HG03039 (cell line): ENCODE data around the gene COL5A3.
"Not testable (repeated sequence)": the region's sequence is repeated elsewhere in the genome, so short reads cannot be mapped to it uniquely, and the experiment has no call there.

Experiments
- ATAC-seq: cut with Tn5 transposase; IDR thresholded peaks from one replicate; pipeline ENCODE4 v1.9.1; 2021; ENCODE audit warnings: mild to moderate bottlenecking, moderate library complexity; ENCODE audit not compliant: unreplicated experiment

Gene COL5A3

GRCh38 chr19:10010247-10010691, at the start of gene COL5A3:
TSS of gene COL5A3 (minus strand) at chr19:10010504. CDS start at chr19:10010385, 119 bp downstream.
- no peak for ATAC-seq

- ATAC-seq = no peak
Measured at GRCh38 chr19:10052602-10053360, 42.5 kb upstream of the COL5A3 start.

- ATAC-seq = no peak
Measured at GRCh38 chr19:10049626-10050025, 39.3 kb upstream of the COL5A3 start.

- ATAC-seq = no peak
Measured at GRCh38 chr19:10045371-10045770, 35.1 kb upstream of the COL5A3 start.

GRCh38 chr19:10044390-10044789, 34.1 kb upstream of the COL5A3 start:
- ATAC-seq = no peak

- no peak for ATAC-seq
Measured at GRCh38 chr19:10043286-10043927, 33.1 kb upstream of the COL5A3 start.

- no peak for ATAC-seq
Measured at GRCh38 chr19:10037809-10038208, 27.5 kb upstream of the COL5A3 start.

- ATAC-seq = no peak
Measured at GRCh38 chr19:10037367-10037766, 27.1 kb upstream of the COL5A3 start.

- no peak for ATAC-seq
Measured at GRCh38 chr19:10036601-10037071, 26.3 kb upstream of the COL5A3 start.

GRCh38 chr19:10033614-10034013, 23.3 kb upstream of the COL5A3 start:
- ATAC-seq = no peak

- ATAC-seq = no peak
Measured at GRCh38 chr19:10027158-10027997, 17.1 kb upstream of the COL5A3 start.

- ATAC-seq = no peak
Measured at GRCh38 chr19:10026744-10027143, 16.4 kb upstream of the COL5A3 start.

- ATAC-seq = not testable (repeated sequence)
Measured at GRCh38 chr19:10023096-10023495, 12.8 kb upstream of the COL5A3 start.

GRCh38 chr19:10021863-10022262, 11.6 kb upstream of the COL5A3 start:
- no peak for ATAC-seq

GRCh38 chr19:10021446-10021845, 11.1 kb upstream of the COL5A3 start:
- no peak for ATAC-seq

- ATAC-seq = no peak
Measured at GRCh38 chr19:10020851-10021250, 10.5 kb upstream of the COL5A3 start.

GRCh38 chr19:10019246-10019645, 8.9 kb upstream of the COL5A3 start:
- no peak for ATAC-seq

- ATAC-seq = no peak
Measured at GRCh38 chr19:10018786-10019185, 8.5 kb upstream of the COL5A3 start.

- no peak for ATAC-seq
Measured at GRCh38 chr19:10018263-10018662, 8.0 kb upstream of the COL5A3 start.

GRCh38 chr19:10013834-10014618, 3.7 kb upstream of the COL5A3 start:
- ATAC-seq = no peak

- ATAC-seq = no peak
Measured at GRCh38 chr19:10013316-10013715, 3.0 kb upstream of the COL5A3 start, which contains the start of gene RDH8. TSS of gene RDH8 (plus strand) at chr19:10013483. CDS start at chr19:10013498, 15 bp downstream.
